Aorta (tissue), 5 donors: ENCODE measurements around the gene B4GAT1. TPM values are rescaled to one million over a fixed set of nuclear protein-coding genes. Genes with fewer than 3 reads are reported as not detected.

ENCODE experiments used
- ATAC-seq: fragments of 200-7000 bp; cut with Tn5 transposase; one replicate; pipeline ENCODE4 v1.9.1; 2022; ENCODE audit warnings: moderate library complexity; ENCODE audit not compliant: low FRiP score
- DNase-seq, 2 donors: peaks; one replicate each; pipeline ENCODE4 v3.0.0-alpha.2; 2020
- H3K27ac ChIP-seq, 2 donors: one replicate each; pipeline ENCODE4 v1.5.1; 2013; ENCODE audit warnings: low read length in 2 of 2, mild to moderate bottlenecking in 2 of 2, moderate library complexity in 2 of 2, control low read depth in 1 of 2, inconsistent platforms in 1 of 2, low read depth in 1 of 2
- H3K27me3 ChIP-seq, 2 donors: one replicate each; pipeline ENCODE4 v1.6.1; 2013; ENCODE audit warnings: control low read depth in 1 of 2, low read length in 1 of 2, mild to moderate bottlenecking in 1 of 2, moderate library complexity in 1 of 2; ENCODE audit not compliant: insufficient read depth in 2 of 2, control insufficient read depth in 1 of 2
- H3K36me3 ChIP-seq, 2 donors: one replicate each; pipeline ENCODE4 v1.6.1; 2013; ENCODE audit warnings: control low read depth in 1 of 2, low read length in 1 of 2, mild to moderate bottlenecking in 1 of 2; ENCODE audit not compliant: insufficient read depth in 2 of 2, control insufficient read depth in 1 of 2
- H3K4me1 ChIP-seq, 2 donors: one replicate each; pipeline ENCODE4 v1.6.1; 2013; ENCODE audit warnings: low read length in 2 of 2, control low read depth in 1 of 2, mild to moderate bottlenecking in 1 of 2, moderate library complexity in 1 of 2; ENCODE audit not compliant: insufficient read depth in 2 of 2, control insufficient read depth in 1 of 2
- H3K4me3 ChIP-seq, 2 donors: one replicate each; pipeline ENCODE4 v1.5.1; 2013; ENCODE audit warnings: low read length in 2 of 2, control low read depth in 1 of 2, mild to moderate bottlenecking in 1 of 2
- H3K9me3 ChIP-seq: one replicate; pipeline ENCODE4 v1.6.1; 2013; ENCODE audit warnings: mild to moderate bottlenecking, low read length; ENCODE audit not compliant: control insufficient read depth
- WGBS, 2 donors: extraction: QIAGEN DNeasy Blood & Tissue Kit; methylation state at CpG; one replicate each; pipeline ENCODE4 v1.1.7; 2013; 5-methylcytosine and 5-hydroxymethylcytosine counted together
- intact Hi-C, 2 donors: fragments of 100-400 bp; cut with DNase I; formaldehyde crosslinking; loops; one replicate each; pipeline versions ENCODE4 v1.14.2 to v1.15.0; 2022
- polyA plus RNA-seq, 2 donors: library from polyadenylated mRNA; stranded (reverse); fragments of 200-250 nt; gene quantifications; one replicate each; pipeline ENCODE4 v1.2.3, GENCODE V29; 2013
- total RNA-seq, 2 donors: library from RNA; stranded (reverse); fragmentation: NEBNext Ultra II Directional; extraction: Animal tissue kit (Norgen Biotek cat#: 25700); gene quantifications; one replicate each; pipeline ENCODE4 v1.2.1, GENCODE V29; 2021
- donor health status: healthy with polysubstance abuse.
- donor health status: Bipolar disorder and iron deficiency.
- donor health status: DM: no; HTN: no; CAD: no.
- donor health status: DM: no; HTN: no; CAD: no.
- donor health status: DM: yes; HTN: yes; CAD: no.

Gene B4GAT1
- total and polyA plus RNA-seq, 4 donors, result 7.0 to 18.8 (median 15.0) TPM

DNA sequence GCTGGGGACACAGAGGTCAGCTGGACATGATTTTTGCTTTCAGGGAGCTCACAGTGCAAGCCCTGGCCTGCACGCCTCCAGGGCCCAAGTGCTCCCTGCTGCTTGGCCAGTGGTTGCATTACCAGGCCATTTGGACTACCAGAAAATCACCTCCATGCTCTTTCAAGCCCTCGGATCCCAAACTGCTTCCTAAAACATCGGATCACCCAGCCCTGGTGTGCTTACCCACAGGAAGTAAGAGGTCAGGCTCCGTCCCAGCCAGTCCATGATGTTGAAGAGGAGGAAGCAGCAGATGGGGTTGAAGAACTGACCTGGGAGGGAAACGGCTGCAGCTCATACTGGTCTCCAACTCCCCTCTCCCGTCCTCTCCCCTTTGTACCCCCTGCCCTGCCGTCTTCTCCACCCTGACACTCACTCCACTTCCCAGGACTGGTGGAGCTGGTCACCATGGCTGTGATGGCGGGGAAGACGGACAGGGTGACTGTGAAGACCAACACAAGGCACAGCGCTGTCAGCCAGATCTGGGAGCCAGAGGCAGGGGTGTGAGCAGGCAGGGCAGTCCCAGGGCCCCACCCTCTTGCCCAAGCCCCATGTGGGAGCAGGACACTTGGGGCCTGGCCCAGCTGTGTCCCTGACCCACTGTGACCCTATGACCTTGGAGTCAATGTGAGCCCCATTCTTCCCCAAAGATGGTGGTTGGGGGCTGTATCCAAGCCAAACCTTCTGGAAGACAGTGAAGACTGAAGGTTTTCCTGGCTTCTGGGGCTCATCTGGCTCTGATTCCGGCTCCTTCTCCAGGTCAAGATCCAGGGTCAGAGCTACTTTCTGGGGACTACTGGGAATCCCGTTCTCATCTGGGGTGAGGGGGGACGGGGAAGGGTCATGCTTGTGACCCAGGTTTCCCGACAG is 18.5 kb upstream of the B4GAT1 start:
- H3K27ac ChIP-seq, result no peak overlapping the region
- intact Hi-C loops, result no loop called here
- no peak overlapping the region for H3K4me3 ChIP-seq
- H3K9me3 ChIP-seq, result no peaks in the 10 kb centered on the region
- DNase-seq (peak in 1 of 2 donors; percentile 65), ATAC-seq (no peak)
- 80 to 82% methylated on average over 14 of the region's 14 CpGs for WGBS, 2 donors
- H3K27me3 ChIP-seq, result no peaks in the 10 kb centered on the region
- H3K4me1 ChIP-seq, result no peaks in the 10 kb centered on the region
- H3K36me3 ChIP-seq, result no peaks in the 10 kb centered on the region

DNA sequence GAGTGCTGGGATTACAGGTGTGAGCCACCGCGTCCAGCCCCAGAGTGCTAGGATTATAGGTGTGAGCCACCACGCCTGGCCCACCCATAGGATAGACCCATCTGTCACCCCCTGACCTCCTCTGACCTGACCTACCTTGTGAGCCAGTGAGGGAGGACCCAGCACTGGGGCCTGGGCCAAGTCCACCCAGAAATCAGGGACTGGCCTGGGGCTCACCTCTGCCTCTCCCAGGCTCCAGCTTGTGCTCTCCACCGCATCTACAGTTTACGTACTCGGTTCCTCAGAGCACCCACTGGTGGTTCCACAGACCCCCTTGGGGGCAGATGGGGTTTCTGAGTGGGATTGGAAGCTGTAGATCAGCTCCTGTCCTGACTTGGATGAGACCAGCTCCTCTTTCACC is 17.7 kb upstream of the B4GAT1 start:
- peak in 1 of 2 donors; percentile 69 for DNase-seq
- Histone ChIP-seq H3K4me3 (no peak overlapping the region), H3K36me3 (no peaks in the 10 kb centered on the region), H3K9me3 (no peaks in the 10 kb centered on the region), H3K27me3 (no peaks in the 10 kb centered on the region), H3K27ac (no peak overlapping the region), H3K4me1 (no peaks in the 10 kb centered on the region)
- ATAC-seq, result no peak
- intact Hi-C loops, result no loop called here
- 96 to 99% methylated on average over 6 of the region's 6 CpGs for WGBS, 2 donors

DNA sequence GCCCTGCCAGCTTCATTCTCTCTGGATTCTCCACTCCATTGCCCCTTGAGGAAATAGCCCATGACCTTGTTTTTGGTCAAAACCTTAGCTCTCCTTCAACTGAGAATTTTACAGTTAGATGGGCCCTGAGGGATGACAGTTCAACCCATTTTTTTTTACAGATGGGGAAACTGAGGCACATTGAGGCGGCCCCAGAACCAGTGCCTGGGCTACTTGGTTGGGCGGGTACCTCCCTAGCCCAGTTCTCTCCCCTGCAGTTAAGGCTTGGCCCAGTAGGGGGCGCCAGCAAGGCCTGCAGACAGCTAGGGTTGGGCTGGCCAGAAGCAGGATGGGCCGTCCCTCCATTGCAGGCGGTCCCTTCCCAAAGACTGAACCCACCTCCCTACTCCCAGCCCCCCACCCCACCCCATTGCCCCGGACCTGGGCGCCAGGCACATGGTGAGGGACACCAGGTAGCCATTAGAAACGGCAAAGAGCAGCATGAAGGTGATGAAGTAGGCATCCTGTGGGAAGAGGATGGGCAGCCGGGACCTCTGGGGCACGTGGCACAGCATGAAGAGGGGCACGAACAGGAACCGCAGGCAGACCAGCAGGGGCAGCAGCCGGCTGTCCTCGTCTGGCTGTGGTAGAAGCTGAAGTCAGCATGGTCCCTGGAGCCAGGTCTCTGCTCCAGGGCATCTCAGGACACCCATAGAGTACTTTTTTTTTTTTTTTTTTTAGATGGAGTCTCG is 16.5 kb upstream of the B4GAT1 start:
- WGBS, 2 donors, result 61 to 65% methylated on average over 15 of the region's 15 CpGs
- no peaks in the 10 kb centered on the region for H3K27me3 ChIP-seq
- DNase-seq (peak in 1 of 2 donors; percentile 82), ATAC-seq (no peak)
- intact Hi-C loops, result no loop called here
- no peak overlapping the region for H3K27ac ChIP-seq
- no peaks in the 10 kb centered on the region for H3K36me3 ChIP-seq
- no peak overlapping the region for H3K4me3 ChIP-seq
- H3K9me3 ChIP-seq, result no peaks in the 10 kb centered on the region
- H3K4me1 ChIP-seq, result no peaks in the 10 kb centered on the region

DNA sequence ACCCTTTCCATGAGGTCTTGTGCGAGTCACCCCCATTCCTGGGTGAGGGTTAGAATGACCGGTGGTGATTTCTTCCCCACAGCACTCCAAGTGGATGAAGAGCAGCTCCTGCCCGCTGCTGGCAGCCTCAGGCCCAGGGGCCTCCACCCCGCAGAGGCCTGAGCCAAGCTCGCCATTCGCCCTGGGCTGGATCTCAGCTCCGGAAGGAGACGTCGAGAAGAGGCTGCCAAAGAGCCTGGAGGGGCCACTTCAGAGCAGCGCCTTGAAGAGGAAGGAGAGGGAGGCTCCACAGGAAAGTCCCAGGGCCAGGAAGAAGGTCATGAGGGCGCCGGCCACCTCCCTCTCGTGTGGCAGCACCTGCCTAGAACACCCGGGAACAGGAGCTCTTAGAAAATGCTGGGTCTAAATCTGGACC is 15.8 kb upstream of the B4GAT1 start:
- ATAC-seq, result no peak
- intact Hi-C loops, result no loop called here
- Histone ChIP-seq H3K4me1 (no peaks in the 10 kb centered on the region), H3K27me3 (no peaks in the 10 kb centered on the region), H3K36me3 (no peaks in the 10 kb centered on the region), H3K4me3 (no peak overlapping the region), H3K9me3 (no peaks in the 10 kb centered on the region), H3K27ac (no peak overlapping the region)
- DNase-seq, result peak in 1 of 2 donors; percentile 61
- WGBS, 2 donors, result 89 to 90% methylated on average over 14 of the region's 14 CpGs

DNA sequence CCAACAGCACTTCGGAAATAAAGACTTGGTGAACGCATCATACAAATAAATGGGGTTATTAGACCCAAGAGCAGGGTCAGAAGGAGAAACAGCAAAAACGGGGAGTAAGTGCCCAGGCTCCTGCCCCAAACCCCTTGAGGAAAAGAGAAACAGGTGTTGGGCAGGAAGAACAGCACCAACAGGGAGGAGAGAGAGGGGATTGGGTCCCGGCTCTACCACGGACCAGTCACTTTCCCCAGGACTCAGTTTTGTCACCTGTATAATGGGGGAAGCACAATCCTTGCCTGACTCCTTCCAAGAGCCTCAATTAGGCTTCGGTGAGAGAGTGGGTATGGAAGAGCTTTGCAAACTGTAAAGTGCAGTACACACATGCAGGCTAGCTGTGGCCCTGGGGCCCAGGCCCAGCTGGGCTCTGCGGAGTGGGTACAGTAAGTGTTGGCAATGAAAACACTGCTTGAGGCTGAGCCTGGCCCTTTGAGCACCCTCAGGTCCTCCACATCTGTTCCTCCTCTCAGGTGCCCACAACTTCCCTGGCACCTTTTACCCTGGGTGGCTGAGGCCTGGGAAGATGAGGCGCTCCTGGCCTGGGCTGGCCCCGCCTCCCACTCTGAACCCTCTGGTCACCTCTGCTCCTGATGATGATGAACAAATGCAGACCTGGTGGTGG is 15.2 kb upstream of the B4GAT1 start:
- intact Hi-C loops, result no loop called here
- Histone ChIP-seq H3K4me1 (no peaks in the 10 kb centered on the region), H3K36me3 (no peaks in the 10 kb centered on the region), H3K9me3 (no peaks in the 10 kb centered on the region), H3K27me3 (no peaks in the 10 kb centered on the region), H3K4me3 (no peak overlapping the region), H3K27ac (no peak overlapping the region)
- 85 to 87% methylated on average over 9 of the region's 9 CpGs for WGBS, 2 donors
- DNase-seq (peak in 1 of 2 donors; percentile 57), ATAC-seq (no peak)

DNA sequence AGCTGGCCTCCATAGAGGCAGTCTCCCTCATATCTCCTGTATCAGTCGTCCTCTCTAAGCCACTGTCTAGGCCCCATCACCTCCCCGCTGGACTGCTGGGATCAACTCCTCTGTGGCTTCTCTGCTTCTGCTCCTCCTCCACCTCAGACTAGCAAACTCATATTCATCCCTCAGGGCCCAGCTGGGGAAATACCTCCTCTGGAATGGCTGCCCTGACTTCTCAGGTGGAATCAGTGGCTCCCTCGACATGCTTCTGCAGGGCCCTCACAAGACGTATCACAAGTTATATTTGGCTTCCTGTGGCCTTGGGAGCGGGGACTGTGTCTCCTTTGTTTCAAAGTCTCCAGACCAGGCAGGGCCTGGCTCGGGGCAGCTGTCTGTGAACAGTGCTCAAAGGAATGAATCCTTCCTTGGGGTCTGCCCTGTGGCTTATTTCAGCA is 14.1 kb upstream of the B4GAT1 start:
- no peaks in the 10 kb centered on the region for H3K4me1 ChIP-seq
- no peaks in the 10 kb centered on the region for H3K9me3 ChIP-seq
- ATAC-seq (no peak), DNase-seq (peak; percentile 18 to 48)
- H3K27ac ChIP-seq, result no peak overlapping the region
- no peak overlapping the region for H3K4me3 ChIP-seq
- 86% methylated on average over 6 of the region's 6 CpGs for WGBS, 2 donors
- no peaks in the 10 kb centered on the region for H3K27me3 ChIP-seq
- intact Hi-C loops, result no loop called here
- H3K36me3 ChIP-seq, result no peaks in the 10 kb centered on the region

DNA sequence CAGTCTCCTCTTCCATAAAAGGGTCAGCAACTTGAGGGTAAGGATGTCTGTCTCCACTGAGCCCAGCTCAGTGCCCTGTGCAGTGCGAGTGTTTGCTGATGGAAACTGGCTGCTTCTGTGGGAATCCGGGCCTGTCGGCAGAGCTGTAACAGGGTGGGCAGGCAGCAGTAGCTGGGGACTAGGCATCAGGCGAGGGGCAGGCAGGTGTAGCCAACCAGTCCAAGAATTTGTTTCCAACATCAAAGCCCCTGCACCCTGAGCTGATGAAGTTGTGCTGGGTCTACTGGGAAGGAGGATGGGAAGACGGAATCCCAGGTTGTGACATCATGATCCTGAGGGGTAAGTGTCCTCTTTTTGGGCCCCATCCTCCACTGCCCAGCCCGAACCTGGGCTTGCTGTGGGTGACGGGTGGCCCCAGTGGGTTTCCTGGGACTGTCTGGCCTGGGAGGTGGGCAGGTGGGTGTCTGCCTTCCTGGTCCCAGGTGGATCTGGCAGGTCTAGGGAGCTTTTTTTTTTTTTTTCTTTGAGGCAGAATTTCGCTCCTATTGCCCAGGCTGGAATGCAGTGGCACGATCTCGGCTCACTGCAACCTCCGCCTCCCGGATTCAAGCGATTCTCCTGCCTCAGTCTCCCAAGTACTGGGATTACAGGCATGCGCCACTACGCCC is 13.1 kb upstream of the B4GAT1 start:
- intact Hi-C loops, result no loop called here
- ATAC-seq (no peak), DNase-seq (peak; percentile 9 to 65)
- H3K9me3 ChIP-seq, result no peaks in the 10 kb centered on the region
- no peaks in the 10 kb centered on the region for H3K27me3 ChIP-seq
- no peak overlapping the region for H3K27ac ChIP-seq
- no peaks in the 10 kb centered on the region for H3K36me3 ChIP-seq
- H3K4me1 ChIP-seq, result no peaks in the 10 kb centered on the region
- no peak overlapping the region for H3K4me3 ChIP-seq
- 95% methylated on average over 15 of the region's 15 CpGs for WGBS, 2 donors

DNA sequence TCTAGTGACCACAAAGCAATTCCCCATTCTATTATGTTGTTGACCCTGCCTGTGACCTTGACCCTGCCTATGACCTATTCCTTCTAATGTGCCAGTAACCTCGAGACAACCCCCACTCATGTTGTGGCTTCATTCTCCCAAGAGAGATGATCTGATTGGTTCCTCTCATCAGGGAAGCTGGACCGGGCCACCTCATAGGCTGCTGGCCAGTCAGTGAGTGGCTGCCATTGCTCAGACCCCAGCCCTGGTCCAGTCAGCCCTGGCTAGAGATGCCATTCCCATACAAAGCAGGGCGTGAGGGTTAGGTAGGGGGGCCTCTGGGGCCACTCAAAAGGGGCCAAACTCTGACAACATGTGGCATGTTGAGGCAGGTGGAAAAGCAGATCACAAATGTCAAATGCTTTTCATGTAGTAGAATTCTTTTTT is 12.2 kb upstream of the B4GAT1 start:
- Histone ChIP-seq H3K9me3 (no peaks in the 10 kb centered on the region), H3K4me3 (no peak overlapping the region), H3K36me3 (no peaks in the 10 kb centered on the region), H3K27me3 (no peaks in the 10 kb centered on the region), H3K4me1 (no peaks in the 10 kb centered on the region), H3K27ac (no peak overlapping the region)
- DNase-seq (peak in 1 of 2 donors; percentile 12), ATAC-seq (no peak)
- intact Hi-C loops, result no loop called here
- 61 to 68% methylated on average over 3 of the region's 3 CpGs for WGBS, 2 donors
